Stimulated activated CD8-positive, alpha-beta memory T cell treated with anti-CD3 and anti-CD28 coated beads, Interleukin-12 subunit alpha, Interleukin-12 subunit beta, amount 100 ng/mL, for 1 hour (primary cell): ENCODE data around the gene PARVB.

Source experiments
- DNase-seq: peaks from one replicate; pipeline ENCODE4 v3.0.0-alpha.2; 2020; ENCODE audit warnings: low read depth

The PARVB gene

DNA sequence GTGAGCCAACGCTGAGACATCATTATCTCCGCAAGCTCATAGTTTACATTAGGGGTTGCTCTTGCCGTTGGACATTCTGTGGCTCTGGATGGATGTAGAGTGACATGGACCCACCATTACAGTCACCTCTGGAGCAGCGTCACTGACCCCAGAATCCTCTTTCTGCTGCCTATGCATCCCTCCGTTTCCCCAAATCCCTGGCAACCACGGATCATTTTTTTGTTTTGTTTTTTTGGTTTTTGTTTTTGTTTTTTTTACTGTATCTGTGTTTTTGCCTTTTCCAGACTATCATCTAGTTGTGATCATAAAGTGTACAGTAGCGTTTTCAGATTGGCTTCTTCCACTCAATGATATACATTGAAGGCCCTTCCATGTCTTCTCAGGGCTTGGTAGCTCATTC lies 4.0 kb downstream of the PARVB start:
- DNase-seq: no peak

DNA sequence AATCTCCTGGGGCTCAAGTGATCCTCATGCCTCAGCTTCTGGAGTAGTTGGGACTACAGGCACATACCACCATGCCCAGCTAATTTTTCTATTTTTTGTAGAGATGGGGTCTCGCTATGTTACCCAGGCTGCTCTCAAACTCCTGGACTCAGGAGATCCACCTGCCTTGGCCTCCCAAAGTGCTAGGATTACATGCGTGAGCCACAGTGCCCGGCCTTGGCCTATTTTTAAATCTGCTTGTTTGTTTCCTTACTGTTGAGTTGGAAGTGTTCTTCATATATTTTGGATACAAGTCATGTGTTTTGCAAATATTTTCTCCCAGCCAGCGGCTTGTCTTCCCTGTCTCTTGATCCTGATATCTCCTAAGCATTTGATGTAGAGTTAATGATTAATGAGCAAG lies 5.0 kb downstream of the PARVB start:
- no peak for DNase-seq

DNA sequence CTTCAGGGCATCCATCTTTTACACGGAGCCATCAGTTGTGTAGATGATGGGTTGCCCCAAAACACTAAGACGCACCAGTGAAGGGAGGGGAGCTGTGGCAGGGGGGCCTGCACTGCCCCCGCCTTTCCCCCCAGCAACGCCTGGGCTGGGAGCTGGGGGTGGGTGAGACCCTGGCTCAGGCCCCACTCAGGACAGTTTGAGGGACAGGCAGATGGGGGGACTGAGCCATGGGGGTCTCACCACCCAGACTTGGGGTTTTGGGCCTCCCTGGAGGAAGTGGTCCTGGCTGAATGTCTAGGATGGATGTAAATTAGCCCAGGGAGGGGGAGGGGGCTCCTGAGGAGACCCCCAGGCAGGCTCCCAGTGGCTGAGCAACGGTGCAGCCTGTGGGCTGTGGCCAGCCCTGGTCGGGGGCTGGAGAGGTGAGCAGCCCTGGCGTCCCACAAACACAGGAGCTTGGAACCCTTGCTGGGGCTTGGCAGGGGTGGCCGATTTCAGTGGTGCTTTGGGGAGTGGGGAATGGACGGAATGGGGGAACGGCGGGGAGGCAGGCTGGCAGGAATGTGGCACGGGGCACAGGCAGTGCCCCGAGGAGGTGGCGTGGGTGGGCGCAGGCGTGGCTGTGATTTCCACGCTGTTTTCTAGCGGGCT lies 6.1 kb downstream of the PARVB start:
- DNase-seq: no peak

DNA sequence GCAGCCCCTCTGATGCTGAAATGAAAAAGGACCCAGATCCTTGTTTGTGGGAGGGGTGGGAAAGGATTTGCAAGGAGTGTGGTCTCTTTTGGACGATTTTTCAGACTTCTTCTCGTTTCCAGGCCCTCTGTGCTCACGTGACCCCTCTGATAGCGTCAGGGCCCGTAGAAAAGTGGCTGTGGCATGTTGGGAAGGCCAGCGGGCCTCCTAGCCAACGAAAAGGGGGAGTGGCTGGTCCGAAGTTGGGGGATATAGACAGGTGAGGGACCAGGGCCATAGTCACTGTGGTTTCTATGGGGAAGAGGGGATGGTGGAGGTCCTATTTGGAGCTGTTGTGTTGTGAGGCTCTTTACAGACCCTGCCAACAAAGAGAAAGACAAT lies 6.6 kb downstream of the PARVB start:
- no peak for DNase-seq

DNA sequence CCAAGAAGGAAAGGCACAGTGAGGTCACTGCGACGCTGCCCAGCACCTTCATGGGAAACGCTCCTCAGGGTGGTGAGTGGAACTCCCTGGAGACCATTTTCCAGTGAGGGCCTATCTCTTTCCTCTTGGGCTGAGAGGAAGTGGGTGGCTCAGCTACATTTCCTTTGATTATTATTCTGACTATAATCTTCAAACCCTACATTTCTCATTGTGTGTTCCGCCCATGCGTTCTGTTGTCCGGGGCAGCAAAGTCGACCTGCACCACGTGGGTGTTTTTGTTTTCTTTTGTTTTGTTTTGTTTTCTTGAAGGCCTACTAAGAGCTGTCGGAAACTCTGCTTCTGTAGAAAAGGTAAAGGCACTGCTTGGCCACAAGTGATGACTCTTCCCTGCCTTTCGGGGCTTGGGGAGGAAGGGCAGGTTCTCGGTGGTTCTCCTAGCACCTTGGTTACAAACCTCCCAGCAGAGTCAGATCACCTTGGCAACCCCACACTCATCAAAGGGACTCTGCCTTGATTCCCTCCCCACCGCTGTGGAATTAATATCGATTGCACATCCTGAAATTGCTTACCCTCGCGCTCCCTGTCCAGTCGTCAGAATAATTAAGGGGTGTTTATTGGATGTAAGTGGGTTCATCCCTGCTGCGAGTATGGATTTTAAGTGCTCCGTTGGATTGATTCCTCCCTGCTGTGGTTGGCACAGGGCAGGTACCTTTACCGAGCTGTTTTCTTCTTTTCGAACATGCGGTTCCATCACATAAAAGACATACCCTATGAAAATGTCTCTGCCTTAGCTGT lies 7.3 kb downstream of the PARVB start:
- DNase-seq: no peak

DNA sequence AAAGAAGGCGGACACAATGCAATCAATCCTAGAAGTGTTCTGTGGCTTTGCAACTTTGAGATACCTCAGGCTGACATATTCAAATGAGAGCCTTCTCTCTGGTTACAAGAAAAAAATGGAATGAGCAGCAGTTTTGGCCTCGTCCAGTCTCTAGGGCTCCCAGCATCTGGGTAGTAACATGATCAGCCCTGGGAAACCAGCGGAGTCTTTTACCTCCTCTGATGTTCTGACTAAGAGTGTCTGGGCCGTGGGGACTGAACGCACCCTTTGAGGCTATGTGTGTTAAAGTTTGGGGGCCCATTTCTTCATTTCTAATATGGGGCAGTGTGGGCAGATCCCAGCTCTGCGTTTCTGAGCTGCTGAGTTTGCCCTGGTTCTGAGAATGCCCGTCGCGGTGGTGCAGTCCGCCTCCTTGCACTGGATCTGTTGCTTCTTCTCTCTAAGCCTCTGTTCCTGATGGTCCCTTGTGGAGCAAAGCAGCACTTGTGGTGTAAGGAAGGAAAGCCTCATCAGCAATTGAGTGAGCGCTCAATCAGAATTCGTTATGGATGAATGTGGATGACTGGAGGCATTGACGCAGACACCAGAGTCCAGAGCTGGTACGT lies 8.1 kb downstream of the PARVB start:
- DNase-seq: no peak

DNA sequence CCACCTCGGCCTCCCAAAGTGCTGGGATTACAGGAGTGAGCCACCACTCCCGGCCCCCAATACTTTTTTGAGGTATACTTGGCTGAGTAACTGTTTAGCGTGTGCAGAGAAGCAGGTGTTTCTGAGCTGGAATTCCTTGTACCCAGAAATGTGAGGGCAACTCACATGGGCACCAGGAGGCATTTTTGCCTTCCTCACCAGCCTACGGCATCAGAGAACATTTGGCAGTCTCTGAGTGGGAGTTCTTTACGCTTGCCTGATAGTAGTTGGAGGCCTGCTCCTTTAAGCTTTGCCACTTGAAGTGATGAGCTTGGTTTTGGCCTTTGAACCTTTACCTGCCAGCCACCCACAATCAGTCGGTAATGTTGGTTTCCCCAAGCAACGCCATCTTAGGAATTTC lies 9.2 kb downstream of the PARVB start:
- DNase-seq: no peak

DNA sequence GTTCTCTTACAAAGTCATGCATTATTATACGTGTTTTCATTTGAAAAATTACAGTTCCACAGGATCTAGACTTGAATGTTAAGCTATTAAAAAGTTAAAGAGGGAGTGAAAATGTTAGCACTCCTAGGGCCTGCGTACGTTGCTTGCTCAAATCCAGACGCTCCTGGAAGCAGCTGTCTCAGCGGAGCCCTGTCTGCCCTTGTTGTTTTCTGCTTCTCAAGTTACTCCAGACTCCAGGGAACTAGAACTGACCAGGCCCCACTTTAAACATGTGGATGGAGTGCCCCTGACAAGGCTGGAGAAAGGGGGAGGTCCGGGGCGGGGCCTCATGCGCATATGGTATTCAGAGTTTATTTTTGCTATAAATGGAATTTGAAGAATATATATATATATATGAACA lies 9.6 kb downstream of the PARVB start:
- no peak for DNase-seq

DNA sequence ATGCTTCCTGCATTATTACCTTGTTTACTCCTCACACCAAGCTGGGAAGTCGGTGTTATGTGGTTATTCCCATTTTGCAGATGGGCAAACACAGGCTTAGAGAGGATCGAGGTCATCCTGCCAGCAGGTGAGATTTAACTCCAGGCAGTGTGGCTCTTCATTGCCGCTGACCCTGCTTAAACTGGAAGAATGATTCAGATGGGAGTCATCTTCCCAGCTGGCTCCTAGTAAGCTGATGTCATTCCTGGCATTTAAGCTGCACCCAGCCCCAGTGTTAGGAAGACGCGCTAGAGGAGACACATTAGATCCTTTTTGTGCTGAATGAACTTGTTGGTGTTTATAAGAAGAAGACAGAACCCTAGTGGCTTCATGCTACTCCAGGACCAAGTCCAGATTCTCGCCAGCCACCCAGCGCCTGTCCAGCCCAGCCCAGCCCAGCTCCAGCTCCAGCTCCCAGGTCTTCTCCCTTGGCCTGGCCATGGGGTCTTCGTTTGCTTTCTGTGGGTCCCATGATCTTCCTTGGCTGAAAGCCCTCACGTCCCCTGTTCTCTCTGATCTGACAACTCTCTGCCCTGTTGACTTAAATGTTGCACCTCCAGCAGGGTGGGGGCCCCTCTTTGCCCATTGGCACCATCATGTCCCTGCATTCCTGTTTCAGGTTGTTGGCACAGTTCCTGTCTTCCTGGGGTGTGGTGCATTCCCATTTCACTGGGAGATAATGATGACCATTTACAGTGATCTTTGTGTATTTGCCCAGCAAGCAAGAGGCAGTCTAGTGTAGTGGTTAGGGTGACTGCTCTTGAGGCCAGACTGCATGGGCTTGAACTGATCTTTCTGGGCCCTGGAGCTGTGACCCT lies 13.6 kb downstream of the PARVB start:
- no peak for DNase-seq

DNA sequence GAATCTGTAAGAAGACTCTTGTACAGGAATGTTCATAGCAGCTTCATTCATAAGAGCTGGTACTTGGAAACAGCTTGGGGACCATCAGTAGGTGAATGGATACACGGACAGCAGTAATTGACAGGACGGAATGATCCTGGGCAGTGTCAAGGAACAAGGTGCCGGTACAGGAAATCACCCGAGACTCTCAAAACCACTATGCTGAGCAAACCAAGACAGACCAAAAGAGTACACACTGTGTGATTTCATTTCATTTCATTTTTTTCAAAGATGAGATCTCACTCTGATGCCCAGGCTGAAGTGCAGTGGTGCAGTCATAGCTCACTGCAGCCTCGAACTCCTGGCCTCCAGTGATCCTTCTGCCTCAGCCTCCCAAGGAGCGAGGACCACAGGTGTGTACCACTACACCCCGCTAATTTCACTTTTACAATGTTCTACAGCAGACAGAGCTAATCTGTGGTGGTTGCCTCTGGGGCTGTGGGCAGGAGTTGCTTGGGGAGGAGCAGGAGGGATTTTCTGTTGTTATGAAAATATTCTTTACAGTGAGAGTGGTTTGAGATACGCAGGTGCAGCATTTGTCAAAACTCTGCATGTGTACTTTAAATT lies 15.6 kb downstream of the PARVB start:
- no peak for DNase-seq

DNA sequence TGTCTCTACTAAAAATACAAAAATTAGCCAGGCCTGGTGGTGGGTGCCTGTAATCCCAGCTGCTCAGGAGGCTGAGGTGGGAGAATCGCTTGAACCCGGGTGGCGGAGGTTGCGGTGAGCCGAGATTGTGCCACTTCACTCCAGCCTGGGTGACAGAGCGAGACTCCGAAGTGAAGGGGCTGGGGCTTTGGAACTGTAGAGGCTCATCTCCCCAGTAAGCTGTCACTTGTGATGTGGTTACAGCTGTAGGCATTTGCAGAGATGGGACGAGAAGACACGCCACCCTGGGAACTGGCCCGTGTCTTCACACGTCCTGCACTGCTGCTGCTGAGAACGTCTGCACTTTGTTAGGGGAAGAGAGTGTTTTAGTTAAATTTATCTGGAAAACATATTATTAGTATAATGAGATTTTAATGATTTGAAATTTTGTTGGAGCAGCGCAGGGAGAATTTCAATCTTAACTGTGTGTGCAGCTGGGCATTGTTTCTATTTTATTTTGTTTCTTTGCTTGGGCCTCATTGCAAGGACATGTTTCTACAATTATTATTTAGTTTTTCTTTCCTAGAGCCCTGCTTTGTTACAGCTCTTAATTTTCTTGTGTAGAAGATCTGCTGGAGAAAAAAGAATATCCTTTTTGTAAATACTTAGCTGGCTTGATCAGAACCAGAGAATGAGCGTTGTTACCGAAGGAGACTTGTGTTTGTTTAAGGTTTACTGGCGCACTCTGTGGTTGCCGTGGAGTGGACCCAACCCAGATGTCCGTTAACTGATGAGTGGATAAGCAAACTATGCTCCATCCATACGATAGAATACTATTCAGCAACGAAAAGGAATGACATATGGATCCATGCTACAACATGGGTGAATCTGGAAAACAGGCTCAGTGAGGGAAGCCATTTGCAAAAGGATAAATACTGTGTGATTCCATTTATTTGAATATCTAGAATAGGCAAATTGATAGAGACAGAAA lies 18.4 kb downstream of the PARVB start:
- DNase-seq: no peak

DNA sequence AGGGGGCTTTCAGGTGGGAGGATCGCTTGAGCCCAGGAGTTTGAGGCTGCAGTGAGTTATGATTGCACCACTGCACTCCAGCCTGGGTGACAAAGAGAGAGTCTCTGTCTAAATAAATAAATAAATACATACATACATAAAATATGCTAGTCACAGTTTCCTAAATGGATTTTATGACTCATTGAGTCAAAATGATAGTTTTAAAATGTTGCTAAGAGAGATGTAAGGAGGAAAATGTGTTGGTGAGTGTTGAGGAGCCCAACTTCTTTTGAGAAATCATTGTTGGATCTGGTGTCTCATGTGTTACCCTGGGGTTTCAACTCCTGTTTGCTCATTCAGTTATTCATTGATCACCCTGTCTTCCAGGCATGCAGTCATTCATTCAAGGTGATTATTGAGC lies 21.0 kb downstream of the PARVB start:
- no peak for DNase-seq

DNA sequence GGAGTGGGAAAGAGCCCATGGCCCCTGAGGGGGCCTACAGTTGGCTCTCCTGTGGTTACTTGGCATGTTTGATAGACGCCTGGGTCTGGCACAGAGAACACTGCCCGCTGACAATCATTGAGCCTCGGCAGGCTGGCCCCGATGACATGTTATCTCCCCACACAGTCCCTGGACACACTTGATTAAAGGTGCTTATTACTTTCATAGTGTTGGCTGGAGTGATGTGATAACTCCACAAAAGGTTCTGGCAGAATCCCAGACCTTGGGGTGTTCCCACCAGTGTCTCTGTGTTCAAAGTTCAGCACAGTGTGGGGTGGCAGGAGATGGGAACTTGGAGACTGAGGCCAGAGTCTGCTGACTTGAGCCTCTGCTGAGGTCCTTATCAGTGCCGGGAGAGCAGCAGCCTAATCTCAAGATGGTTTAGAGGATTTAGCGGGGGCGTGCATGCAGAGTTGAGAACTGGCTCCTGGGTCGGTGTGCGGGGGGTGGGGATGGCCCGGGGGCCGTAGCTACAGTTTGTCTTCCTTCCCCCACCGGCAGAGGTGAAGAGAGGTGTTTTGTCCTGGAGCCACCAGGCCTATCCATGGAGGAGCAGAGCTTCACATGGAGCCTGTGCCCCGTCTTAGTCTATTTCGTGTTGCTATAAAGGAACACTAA lies 22.5 kb downstream of the PARVB start:
- no peak for DNase-seq

DNA sequence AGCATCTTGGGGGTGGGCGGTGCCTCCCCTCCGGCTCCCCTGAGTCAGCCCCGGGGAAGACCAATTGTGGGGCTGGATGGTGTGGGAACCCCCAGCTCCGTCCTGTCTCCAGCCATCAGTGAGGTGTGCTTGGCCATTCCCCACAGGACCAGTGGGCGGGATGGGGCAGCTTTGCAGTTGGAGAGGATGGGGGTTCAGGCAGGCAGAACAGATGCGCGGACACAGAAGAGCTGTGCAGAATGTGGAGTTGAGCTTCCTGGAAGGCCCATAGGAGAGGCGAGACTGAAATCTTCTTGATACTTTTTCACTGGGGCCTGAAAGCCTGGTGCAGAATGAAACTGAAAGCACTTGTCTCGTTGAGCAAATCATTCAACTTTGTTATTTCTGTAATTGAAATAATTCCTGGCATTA lies 23.8 kb downstream of the PARVB start:
- DNase-seq: no peak

DNA sequence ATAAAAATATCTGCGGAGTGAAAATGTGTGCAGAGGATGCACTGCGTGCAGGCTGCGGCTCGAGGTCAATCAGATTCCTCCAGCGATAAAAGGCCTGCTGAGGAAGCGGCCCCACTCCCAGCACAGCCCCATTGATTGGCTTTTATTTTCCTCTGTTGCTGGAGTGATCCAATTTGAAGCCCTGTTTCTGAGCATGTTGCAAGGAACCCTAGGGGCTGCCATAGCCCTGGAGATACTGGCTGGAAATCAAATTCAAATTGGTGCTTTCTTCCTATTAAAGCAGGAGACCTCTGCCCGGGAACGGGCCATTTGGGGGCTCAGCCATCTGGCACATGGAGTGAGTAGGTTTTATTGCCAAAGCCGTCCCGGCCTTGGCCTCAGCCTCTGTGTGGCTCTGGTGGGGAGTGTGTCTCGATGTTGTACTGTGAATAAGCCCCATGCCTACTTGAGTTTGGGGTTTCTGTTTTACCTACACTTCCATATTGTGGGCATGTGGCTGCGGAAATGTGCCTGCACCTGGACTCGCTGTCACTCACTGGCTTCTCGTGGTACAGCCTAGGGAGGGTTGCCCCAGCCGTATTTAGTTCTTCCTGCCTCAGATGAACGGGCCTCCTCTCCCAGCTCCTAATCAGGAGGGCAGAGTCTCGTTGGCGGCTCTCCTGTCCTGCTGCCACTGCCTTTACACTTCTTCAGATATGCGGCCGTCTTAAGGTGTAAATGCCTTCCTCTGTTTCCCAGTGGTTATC lies 25.6 kb downstream of the PARVB start:
- DNase-seq: no peak

DNA sequence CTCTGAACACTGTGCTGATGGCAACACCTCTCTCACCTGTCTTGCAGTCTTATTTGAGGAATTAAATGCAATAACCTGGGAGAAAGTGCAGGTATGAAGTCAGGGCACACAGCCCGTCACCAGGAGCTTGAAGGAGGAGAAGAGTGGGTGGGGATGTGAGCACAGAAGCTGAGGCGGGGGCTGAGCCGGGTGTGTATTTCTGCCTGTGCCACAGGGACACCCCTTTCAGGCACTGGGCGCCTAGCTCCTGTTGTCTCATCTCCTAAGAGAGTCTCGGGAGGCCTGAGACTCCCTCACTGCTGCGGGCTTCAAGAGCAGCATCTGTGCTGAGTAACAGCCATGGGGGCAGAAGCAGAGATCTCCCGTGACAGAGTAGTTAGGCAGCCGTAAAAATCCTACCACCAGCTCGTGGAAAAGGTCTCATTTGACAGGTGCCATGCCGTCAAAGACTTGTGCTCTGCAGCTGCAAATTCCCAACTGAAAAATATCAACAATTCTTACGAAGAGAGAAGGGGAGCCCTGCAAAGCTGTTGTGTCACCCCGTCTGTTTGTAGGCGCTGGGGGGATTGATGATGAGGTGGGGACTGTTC lies 26.8 kb downstream of the PARVB start:
- no peak for DNase-seq

DNA sequence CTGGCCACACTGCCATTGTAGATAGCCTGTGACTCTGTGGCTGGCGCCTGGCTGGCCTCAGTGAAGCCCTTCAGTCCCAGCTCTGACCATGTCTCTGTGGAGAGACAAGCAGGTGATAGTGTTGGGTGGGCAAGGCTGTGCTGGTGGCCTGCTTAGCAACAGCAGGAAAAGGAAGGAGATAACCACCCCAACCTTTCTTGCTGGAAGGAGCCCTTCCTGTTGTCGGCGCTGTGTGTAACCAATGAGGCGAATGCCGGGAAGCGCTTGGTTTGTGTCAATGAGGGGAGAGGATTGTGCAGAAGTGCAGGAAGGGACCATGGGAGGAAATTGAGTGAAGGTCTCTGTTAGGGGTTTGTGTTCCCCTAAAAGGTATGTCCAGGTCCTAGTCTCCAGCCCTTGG lies 27.3 kb downstream of the PARVB start:
- no peak for DNase-seq

DNA sequence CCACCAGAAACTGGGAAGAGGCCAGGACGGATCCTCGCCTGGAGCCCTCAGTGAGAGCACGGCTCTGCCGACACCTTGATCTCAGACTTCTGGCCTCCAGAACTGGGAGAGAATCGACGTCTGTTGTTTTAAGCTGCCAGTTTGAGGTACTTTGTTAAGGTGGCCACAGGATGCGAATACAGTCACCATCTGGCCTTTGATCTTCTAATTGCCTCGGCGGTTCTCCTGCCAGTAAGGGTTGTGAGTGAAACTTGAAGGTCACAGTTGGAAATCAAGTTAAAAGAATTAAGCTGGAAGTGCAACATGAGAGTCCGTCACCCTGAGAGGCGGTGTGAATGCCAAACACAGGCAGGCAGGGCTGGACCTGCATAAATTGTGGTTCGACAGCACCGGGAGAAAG lies 27.9 kb downstream of the PARVB start:
- no peak for DNase-seq

DNA sequence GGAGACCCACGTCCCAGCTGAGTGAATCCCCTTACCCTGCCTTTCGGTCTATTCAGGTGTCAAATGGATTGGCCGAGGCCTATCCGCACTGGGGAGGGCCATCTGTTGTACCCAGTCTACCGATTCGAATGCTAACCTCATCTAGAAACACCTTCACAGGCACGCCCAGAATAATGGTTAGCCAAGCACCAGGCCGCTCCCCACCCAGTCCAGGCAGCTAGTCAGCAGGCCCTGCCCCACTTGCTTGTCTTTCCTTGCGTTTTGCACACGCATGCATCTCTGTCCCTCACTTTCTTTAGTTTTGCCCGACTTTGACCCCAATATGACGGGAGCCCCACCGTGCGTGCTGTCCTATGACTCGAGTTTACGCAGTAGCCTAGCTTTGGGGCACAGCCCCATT lies 31.7 kb downstream of the PARVB start:
- DNase-seq: no peak
